CMK (cell line): Measurements from ENCODE around the gene FUT3.
"Not testable (repeated sequence)": the region's sequence is repeated elsewhere in the genome, so short reads cannot be mapped to it uniquely, and the experiment has no call there.

Experiments
- DNase-seq: peaks from one replicate; pipeline ENCODE4 v3.0.0-alpha.2; 2010; ENCODE audit warnings: low read depth

Gene FUT3

GRCh38 chr19:5851302-5851701 lies at the start of gene FUT3:
Gene FUT3, minus strand, starts transcription at chr19:5851449.
- no peak for DNase-seq

GRCh38 chr19:5900976-5901375 lies 49.7 kb upstream of the FUT3 start:
- DNase-seq = no peak

GRCh38 chr19:5899728-5900526 lies 48.7 kb upstream of the FUT3 start:
- DNase-seq = no peak

- no peak for DNase-seq
Observed at GRCh38 chr19:5897189-5897969, 46.1 kb upstream of the FUT3 start.

GRCh38 chr19:5896365-5897076 lies 45.3 kb upstream of the FUT3 start:
- DNase-seq = no peak

GRCh38 chr19:5895890-5896289 lies 44.6 kb upstream of the FUT3 start:
- DNase-seq = no peak

GRCh38 chr19:5895409-5895808 lies 44.2 kb upstream of the FUT3 start:
- no peak for DNase-seq

GRCh38 chr19:5894704-5895349 lies 43.6 kb upstream of the FUT3 start:
- no peak for DNase-seq

- DNase-seq = peak; percentile 62
Observed at GRCh38 chr19:5893907-5894703, 42.9 kb upstream of the FUT3 start.

- DNase-seq = no peak
Observed at GRCh38 chr19:5893296-5893903, 42.2 kb upstream of the FUT3 start.

- DNase-seq = no peak
Observed at GRCh38 chr19:5892772-5893275, 41.6 kb upstream of the FUT3 start.

- no peak for DNase-seq
Observed at GRCh38 chr19:5891938-5892771, 40.9 kb upstream of the FUT3 start.

- DNase-seq = no peak
Observed at GRCh38 chr19:5891572-5891937, 40.3 kb upstream of the FUT3 start.

GRCh38 chr19:5890099-5890498 lies 38.9 kb upstream of the FUT3 start:
- DNase-seq = no peak

GRCh38 chr19:5889288-5889971 lies 38.2 kb upstream of the FUT3 start:
- no peak for DNase-seq

GRCh38 chr19:5884065-5884811 lies 33.0 kb upstream of the FUT3 start:
- not testable (repeated sequence) for DNase-seq

GRCh38 chr19:5883157-5883873 lies 32.1 kb upstream of the FUT3 start:
- not testable (repeated sequence) for DNase-seq
